OCI-M2 (cell line): ENCODE data around the gene RFFL.

ENCODE experiments used
- DNase-seq: peaks from one replicate; lab custom pipeline; 2025; ENCODE audit not compliant: unreplicated experiment; lab: John Stamatoyannopoulos, UW

RFFL gene

DNA sequence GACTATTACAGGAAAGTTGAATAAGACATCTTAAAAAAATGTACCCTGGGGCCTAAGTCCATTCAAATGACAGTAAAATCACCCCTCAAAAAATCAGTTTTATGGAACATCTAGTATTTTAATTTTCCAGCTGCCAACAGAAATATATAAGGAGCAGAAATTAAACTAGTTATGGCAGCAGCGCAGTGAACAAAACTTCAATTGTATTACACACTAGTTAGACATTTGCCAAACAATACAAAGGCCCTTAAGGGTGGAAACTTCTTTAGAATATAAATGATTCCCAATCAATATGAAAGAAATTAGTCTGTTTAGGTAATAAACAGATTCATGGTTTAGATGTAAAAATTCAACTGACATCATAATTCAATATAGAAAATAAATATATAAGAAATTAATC is 18.1 kb upstream of the RFFL start:
- no peak for DNase-seq

DNA sequence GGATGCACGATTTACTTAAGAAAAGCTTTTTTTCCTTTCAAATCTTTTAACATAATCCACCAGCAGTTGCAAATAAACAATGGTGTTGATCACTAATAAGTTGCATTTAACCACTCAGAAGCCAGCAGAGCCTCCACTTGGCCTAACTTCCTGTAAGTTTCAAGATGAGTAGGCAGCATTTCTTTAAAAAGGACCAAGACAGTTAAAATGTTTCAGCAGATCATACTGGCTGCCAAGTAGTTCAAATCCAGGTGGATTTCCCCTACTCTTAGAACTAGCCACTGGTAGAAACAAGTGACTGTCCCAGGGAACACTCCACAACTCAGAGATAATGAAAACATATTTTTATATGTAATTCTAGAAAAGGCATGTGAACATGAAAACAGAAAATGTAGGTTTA is 17.0 kb upstream of the RFFL start:
- no peak for DNase-seq

GRCh38 chr17:35079547-35080423 is 16.3 kb upstream of the RFFL start:
- DNase-seq = no peak

GRCh38 chr17:35076874-35077273 is 13.4 kb upstream of the RFFL start:
- DNase-seq = no peak

- DNase-seq = no peak
Measured at GRCh38 chr17:35074711-35075707, 11.5 kb upstream of the RFFL start.

DNA sequence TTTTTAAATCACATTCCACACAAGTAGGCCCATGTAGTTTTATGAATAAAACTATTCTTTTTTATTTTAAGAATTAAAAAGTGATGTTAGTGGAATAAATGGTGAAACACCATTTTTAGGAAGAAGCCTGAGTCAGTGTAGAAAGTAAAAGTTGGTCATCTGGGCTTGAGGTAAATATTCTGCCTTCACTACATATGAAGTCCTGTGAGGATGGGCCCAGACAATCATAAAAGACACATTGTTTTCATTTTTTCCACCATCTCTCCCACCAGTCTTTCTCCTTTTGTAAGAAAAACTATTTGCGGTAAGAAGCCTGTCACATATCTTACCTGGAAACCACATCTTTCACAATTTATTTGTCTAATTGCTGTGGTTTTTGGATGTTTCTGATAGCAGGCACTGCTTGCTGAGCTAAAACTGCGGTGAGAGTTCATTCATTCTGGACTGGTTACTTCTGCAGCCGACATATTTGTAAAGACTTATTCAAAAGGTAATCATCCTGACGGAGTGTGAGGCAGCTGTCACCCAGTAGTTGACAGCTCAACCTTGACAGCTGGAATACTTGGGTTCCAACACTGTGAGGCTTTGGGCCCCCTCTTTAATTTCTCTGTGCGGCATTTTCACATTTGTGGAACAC is 10.6 kb upstream of the RFFL start:
- DNase-seq = no peak

DNA sequence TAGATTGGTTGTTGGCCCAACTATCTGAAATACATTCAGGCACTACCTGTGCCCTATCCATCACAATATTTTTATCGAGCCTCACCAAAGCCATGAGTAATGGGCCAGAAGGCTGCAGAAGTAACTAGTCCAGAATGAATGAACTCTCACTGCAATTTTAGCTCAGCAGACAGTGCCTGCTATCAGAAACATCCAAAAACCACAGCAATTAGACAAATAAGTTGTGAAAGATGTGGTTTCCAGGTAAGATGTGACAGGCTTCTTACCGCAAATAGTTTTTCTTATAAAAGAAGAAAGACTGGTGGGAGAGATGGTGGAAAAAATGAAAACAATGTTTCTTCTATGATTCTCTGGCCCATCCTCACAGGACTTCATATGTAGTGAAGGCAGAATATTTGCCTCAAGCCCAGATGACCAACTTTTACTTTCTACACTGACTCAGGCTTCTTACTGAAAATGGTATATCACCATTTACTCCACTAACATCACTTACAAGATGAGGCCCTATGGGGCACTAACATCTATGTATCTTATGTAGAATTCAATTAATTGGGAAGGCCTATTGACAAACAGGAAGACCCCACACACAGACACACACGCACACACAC is 9.8 kb upstream of the RFFL start:
- no peak for DNase-seq

GRCh38 chr17:35069311-35069710 is 5.8 kb upstream of the RFFL start:
- DNase-seq = no peak

DNA sequence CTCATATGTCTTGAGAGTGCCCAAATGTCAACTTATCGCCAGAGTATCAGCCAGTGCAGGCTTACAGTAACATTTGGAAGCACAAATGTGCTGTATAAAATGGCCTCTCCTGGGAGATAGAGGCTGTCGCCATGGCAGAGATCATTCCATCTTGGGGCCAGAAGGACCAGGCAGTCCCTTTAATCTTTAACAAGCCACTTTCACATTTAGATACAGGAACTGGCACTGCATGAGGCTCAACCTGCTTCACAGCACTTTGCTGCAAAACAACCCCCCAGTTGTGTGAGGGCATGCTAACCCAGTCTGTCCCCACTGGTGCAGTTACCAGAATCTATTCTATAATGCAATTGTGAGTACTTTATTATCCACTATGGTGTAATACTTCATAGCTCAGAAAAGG is 4.7 kb upstream of the RFFL start:
- DNase-seq = no peak

- no peak for DNase-seq
Measured at GRCh38 chr17:35065880-35066279, 2.4 kb upstream of the RFFL start.

DNA sequence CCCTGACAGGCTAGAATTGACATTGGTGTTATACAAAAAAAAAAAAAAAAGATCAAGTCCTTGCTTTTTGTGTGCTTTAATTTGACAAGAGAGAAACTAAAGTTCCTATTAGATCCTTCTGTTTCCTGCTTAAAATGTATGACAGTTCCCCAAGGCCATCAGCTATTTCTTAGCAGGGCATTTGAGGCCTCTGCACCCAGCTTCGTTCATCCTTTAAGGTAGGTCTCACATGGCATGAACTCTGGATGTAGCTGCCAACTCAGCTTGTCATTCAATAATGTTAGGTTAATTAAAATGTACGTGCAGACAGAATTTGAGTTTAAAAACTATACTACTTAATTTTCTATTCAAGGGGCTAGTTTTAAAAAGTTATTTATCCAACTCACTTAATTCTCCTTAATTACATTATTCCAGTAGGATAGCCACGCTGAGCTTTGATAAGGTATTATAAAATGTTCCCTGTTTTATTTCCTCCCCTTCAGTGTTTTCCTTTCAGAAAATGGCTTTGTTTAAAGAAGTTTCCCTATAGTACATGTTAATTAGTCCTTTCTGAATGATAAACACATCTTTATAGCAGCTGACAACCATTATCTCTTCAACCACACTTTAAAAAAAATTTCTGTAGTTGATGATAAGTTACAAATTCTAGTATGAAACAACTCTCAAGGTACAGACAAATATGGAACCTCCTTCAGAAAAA is 1.2 kb upstream of the RFFL start:
- DNase-seq = no peak

DNA sequence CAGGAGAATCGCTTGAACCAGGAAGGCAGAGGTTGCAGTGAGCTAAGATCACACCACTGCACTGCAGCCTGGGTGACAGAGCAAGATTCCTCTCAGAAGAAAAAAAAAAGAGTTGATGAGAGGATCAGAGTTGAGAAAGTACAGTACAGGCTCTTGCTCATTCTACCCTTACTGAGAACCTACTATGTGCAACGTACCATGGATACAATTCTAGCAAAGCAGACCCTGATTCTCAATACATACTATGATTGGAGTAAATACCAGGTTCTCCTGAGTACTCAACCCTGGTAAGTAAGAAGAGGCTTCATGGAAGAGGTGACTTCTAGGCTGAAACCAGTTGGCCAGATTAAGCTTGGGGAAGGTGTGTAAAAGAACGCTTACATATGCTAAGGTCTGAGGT is 1.2 kb downstream of the RFFL start:
- DNase-seq = no peak

DNA sequence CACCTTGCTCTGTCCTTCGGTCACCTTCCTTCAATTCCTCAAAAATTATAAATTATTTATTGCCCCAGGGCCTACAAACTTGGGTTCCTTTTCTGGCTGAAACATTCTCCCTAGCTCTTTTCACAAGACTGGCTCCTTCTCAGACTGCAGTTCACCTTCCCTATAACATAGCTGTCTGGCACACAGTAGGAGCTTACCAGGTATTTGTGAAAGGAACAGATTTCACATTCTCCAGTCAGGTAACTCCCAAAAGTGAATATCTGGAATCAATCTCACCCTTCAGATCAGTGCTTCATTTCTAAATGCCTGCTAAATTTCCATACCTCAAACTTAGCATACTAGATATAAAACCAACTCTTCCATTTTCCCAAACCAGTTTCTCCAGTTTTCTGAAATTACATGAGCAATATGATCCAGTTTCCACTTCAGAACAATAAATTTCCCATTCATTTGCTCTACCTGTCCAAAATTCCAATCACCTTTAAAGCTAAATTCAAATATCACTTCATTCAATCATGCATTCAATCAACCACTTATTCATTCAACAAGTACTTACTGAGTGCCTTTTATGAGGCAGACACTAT is 6.1 kb downstream of the RFFL start:
- DNase-seq = no peak

- DNase-seq = no peak
Measured at GRCh38 chr17:35056013-35056412, 7.5 kb downstream of the RFFL start.

DNA sequence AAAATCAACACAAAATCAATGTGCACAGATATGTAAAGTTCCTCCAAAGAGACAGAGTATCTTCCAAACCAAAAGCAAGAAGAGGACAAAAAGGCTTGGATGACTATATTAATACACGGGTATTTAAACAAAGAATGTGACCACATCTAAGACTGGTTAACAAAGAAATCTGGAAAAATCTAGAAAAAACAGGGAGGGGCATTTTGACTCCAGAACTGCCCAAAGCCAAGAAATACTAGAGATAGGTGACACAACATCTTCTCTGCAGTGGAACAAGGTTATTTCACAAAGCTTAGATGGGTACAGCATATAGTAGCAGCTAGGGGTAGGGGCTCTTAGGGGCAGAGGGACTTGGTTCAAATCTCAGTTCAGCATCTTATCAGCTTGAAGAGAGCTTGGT is 10.3 kb downstream of the RFFL start:
- no peak for DNase-seq

DNA sequence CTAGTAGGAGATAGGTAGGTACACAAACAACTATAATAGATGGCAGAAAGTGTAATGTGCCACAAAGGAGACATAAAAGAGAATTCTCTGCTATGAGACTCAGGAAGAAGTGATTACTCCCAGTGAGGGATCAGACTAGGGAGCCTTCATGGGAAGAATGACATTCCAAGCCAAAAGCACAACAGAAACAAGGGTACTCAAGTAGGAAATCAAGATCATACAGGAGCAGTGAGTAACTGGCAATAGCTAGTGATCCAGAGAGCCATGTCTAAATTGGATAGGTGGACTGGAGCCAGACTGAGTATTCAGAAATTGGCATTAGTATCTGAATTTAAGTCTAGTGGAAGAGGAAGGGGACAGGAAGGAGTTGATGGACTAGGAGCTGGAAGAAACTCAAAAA is 10.7 kb downstream of the RFFL start:
- DNase-seq = no peak

DNA sequence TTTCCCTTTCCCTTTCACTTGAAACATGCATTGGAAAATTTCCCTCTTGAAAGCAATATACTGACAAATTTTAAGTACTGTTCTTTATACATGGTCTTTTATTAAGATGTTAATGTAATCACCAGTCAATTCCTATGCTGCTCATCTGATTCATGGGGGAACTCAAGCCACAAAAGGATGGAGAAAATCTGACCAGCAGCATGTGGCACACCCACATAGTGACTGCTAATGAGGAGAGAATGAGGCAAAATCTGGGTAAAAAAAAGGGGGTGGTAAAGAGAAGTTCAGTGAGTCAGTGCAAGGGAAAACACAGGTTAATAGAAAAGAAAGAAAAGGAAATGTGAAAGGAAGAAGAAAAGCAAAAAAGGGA is 11.3 kb downstream of the RFFL start:
- DNase-seq = no peak

- no peak for DNase-seq
Measured at GRCh38 chr17:35051579-35052240, 11.8 kb downstream of the RFFL start.

DNA sequence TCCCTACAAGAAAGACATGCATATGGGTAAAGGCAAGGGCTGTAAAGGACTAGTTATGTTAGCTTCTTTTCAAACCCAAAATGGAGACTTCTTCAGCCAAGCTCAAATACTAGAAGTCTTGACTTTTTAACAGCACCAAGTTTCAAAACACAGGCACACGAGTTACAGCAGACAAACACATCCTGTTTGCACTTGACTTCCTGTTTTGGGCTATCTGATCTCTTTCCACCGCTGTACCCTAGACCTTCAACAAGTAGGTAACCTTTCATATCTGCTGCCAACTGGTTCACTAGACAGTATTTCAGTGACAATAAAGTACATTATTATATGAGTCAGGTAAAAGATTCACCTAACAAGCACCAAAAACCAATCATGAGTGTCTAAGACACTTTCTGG is 12.3 kb downstream of the RFFL start:
- DNase-seq = no peak

DNA sequence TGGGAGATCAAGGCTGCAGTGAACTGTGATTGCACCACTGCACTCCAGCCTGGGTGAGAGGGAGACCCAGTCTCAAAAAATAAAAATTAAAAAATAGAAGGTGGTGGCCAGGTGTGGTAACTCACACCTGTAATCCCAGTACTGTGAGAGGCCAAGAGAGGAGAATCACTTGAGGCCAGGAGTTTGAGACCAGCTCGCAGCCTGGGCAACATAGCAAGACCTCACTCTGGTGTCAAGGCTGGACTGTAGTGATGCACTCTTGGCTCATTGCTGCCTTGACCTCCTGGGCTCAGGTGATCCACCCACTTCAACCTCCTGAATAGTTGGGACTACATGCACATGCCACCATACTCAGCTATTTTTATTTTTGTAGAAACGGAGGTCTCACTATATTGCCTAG is 13.3 kb downstream of the RFFL start:
- DNase-seq = no peak
